Calu3 (cell line): ENCODE measurements around the gene CDH22. TPM values are rescaled to one million over a fixed set of nuclear protein-coding genes. Genes with fewer than 3 reads are reported as not detected.
A peak's percentile ranks its signal among the peaks of the same experiment; 100 is the strongest.

Experiments
- BruUV-seq: library from RNA; stranded (reverse); fragments of 400-500 nt; replicated peaks from 2 replicates; lab custom pipeline; 2021; lab: Mats Ljungman, UMichigan
- CTCF ChIA-PET: fragments of 300-600 bp; sonication (Branson Sonifier 250); formaldehyde crosslinking; loops from one replicate; lab custom pipeline; 2022; ENCODE audit warnings: antibody characterized with exemption; lab: Charles Lee
- DNase-seq: peaks from one replicate; pipeline ENCODE4 v3.0.0; 2022
- H3K27ac Mint-ChIP-seq: one replicate; pipeline ENCODE4 v1.8.0; 2022; ENCODE audit warnings: mixed read lengths; ENCODE audit not compliant: unreplicated experiment
- H3K27me3 Mint-ChIP-seq: one replicate; pipeline ENCODE4 v1.8.0; 2022; ENCODE audit warnings: mixed read lengths; ENCODE audit not compliant: unreplicated experiment
- H3K36me3 Mint-ChIP-seq: one replicate; pipeline ENCODE4 v1.8.0; 2022; ENCODE audit warnings: mild to moderate bottlenecking, moderate library complexity, mixed read lengths; ENCODE audit not compliant: insufficient read depth, unreplicated experiment
- H3K4me1 Mint-ChIP-seq: one replicate; pipeline ENCODE4 v1.8.0; 2022; ENCODE audit warnings: mild to moderate bottlenecking, low read depth, mixed read lengths; ENCODE audit not compliant: unreplicated experiment
- H3K4me3 Mint-ChIP-seq: one replicate; pipeline ENCODE4 v1.8.0; 2022; ENCODE audit warnings: mild to moderate bottlenecking, low read depth, moderate library complexity, mixed read lengths; ENCODE audit not compliant: unreplicated experiment
- H3K9me3 Mint-ChIP-seq: one replicate; pipeline ENCODE4 v1.8.0; 2022; ENCODE audit warnings: low read depth, mixed read lengths; ENCODE audit not compliant: unreplicated experiment
- CTCF ChIP-seq: fragments of 200-600 bp; IDR thresholded peaks from one replicate; pipeline ENCODE4 v1.8.0; 2022; ENCODE audit warnings: antibody characterized with exemption; ENCODE audit not compliant: unreplicated experiment
- intact Hi-C: fragments of 100-400 bp; cut with micrococcal nuclease; formaldehyde crosslinking; loops from one replicate; pipeline ENCODE4 v1.10.0; 2022; ENCODE audit not compliant: unreplicated experiment
- total RNA-seq: library from RNA; stranded (reverse); gene quantifications from 2 replicates; pipeline ENCODE4 v1.2.3, GENCODE V29; 2022

The CDH22 gene
- total RNA-seq, 1 experiment from 2014 or later: not detected

GRCh38 chr20:46132705-46133120 lies 175.6 kb downstream of the CDH22 start:
- no peaks in the 10 kb centered on the region for H3K4me1 Mint-ChIP-seq
- intact Hi-C loops: loop anchor here (1.0 to 10.0 kb wide), 4 partner anchors 122 to 306 kb away; no protein-coding TSS in a partner anchor
- no peaks in the 10 kb centered on the region for H3K9me3 Mint-ChIP-seq
- peak; percentile 86 for DNase-seq
- H3K36me3 Mint-ChIP-seq: no peaks in the 10 kb centered on the region
- BruUV-seq: no TSS peak
- H3K27ac Mint-ChIP-seq: no peak overlapping the region
- CTCF ChIA-PET: interaction anchor here (0.7 to 1.9 kb wide), 9 partner anchors 21 to 1037 kb away, joined by 3 to 12 read pairs (median 3); partner anchors contain the start of gene ELMO2
- no peak overlapping the region for H3K4me3 Mint-ChIP-seq
- H3K27me3 Mint-ChIP-seq: peaks cover 100% of the 10 kb centered on the region
- TF ChIP-seq CTCF: peak; percentile 94

- TF ChIP-seq CTCF: no peak
- Mint-ChIP-seq H3K4me3 (no peak overlapping the region), H3K9me3 (no peaks in the 10 kb centered on the region), H3K27ac (no peak overlapping the region), H3K36me3 (no peaks in the 10 kb centered on the region), H3K27me3 (peaks cover 100% of the 10 kb centered on the region), H3K4me1 (no peaks in the 10 kb centered on the region)
- BruUV-seq: no TSS peak
- DNase-seq: no peak
- CTCF ChIA-PET: interaction anchor here (1.0 to 1.8 kb wide), 3 partner anchors 115 to 307 kb away, joined by 3 to 12 read pairs (median 5); partner anchors contain the start of gene ELMO2
- intact Hi-C loops: loop anchor here (10.0 kb wide), 1 partner anchor 123 kb away; no protein-coding TSS in a partner anchor
Measured at GRCh38 chr20:46131396-46131795, 176.9 kb downstream of the CDH22 start.

GRCh38 chr20:46130534-46130933 lies 177.8 kb downstream of the CDH22 start:
- peaks cover 100% of the 10 kb centered on the region for H3K27me3 Mint-ChIP-seq
- H3K4me1 Mint-ChIP-seq: no peaks in the 10 kb centered on the region
- no peak for TF ChIP-seq CTCF
- DNase-seq: no peak
- H3K9me3 Mint-ChIP-seq: no peaks in the 10 kb centered on the region
- CTCF ChIA-PET: interaction anchor here (0.6 to 2.6 kb wide), 3 partner anchors 276 to 798 kb away, joined by 3 to 22 read pairs (median 5); partner anchors contain the start of gene ELMO2
- intact Hi-C loops: loop anchor here (10.0 kb wide), 1 partner anchor 124 kb away; no protein-coding TSS in a partner anchor
- BruUV-seq: no TSS peak
- H3K36me3 Mint-ChIP-seq: no peaks in the 10 kb centered on the region
- H3K4me3 Mint-ChIP-seq: no peak overlapping the region
- no peak overlapping the region for H3K27ac Mint-ChIP-seq

GRCh38 chr20:46129955-46130481 lies 178.3 kb downstream of the CDH22 start:
- CTCF ChIA-PET: interaction anchor here (0.6 to 2.6 kb wide), 3 partner anchors 277 to 799 kb away, joined by 3 to 22 read pairs (median 5); partner anchors contain the start of gene ELMO2
- BruUV-seq: no TSS peak

More at GRCh38 chr20:46129955-46130481, 178.3 kb downstream of the CDH22 start:
- Mint-ChIP-seq H3K27me3 (peaks cover 100% of the 10 kb centered on the region), H3K27ac (no peak overlapping the region), H3K4me1 (no peaks in the 10 kb centered on the region), H3K36me3 (no peaks in the 10 kb centered on the region), H3K4me3 (no peak overlapping the region), H3K9me3 (no peaks in the 10 kb centered on the region)
- TF ChIP-seq CTCF: no peak
- intact Hi-C loops: loop anchor here (2.0 to 10.0 kb wide), 2 partner anchors 125 to 187 kb away; no protein-coding TSS in a partner anchor
- no peak for DNase-seq
